NCI-H146 (cell line): Measurements from ENCODE around the gene PRPF31.
"Not testable (repeated sequence)": the region's sequence is repeated elsewhere in the genome, so short reads cannot be mapped to it uniquely, and the experiment has no call there.

Experiments
- DNase-seq: peaks from one replicate; lab custom pipeline; 2025; lab: John Stamatoyannopoulos, UW

Gene PRPF31

GRCh38 chr19:54162884-54163283 lies 47.3 kb downstream of the PRPF31 start:
- DNase-seq, result no peak

- DNase-seq, result peak; percentile 82
These were observed 49.0 kb downstream of the PRPF31 start for GRCh38 chr19:54164369-54165068.

DNA sequence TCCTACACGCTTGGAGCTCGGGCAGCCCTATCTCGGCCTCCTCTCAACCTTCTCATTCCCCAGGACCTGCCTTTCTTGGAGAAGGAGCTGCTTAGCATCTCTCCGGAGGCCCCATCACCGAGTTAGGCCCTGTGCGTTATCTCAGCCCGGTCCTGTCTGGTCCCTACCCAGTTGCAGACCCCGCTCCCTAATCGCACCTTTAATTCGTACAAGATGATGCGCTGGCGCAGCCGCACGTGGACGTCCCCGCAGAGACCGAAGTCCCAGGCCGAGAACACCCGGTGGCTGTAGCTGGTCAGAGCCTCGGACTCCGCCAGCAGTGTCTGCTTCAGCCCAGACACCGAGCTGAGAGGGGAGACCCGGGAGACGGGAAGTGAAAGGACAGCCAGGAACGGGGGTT lies 49.7 kb downstream of the PRPF31 start:
- no peak for DNase-seq

- peak; percentile 86 for DNase-seq
These were observed 52.8 kb downstream of the PRPF31 start for GRCh38 chr19:54168174-54168917.

DNA sequence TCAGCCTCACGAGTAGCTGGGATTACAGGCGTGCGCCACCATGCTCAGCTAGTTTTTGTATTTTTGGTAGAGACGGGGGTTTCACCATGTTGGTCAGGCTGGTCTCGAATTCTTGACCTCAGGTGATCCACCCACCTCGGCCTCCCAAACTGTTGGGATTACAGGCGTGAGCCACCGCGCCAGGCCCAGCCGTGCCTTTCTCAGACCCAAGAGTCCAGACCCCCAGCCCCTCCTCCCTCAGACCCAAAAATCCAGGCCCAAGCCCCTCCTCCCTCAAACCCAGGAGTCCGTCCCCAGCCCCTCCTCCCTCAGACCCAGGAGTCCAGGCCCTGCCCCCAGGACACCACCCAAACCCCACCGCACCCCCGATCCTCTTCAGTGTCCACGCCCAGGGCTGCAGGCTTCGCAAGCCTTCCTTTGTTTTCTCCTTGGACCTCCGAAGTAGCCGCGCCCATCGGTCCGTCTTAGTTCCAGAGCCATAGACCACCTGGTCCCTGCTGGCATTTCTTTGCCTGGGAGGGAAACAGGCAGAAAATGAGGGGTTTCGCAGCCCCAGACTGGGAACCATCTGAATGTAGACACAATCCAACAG lies 53.7 kb downstream of the PRPF31 start:
- no peak for DNase-seq

DNA sequence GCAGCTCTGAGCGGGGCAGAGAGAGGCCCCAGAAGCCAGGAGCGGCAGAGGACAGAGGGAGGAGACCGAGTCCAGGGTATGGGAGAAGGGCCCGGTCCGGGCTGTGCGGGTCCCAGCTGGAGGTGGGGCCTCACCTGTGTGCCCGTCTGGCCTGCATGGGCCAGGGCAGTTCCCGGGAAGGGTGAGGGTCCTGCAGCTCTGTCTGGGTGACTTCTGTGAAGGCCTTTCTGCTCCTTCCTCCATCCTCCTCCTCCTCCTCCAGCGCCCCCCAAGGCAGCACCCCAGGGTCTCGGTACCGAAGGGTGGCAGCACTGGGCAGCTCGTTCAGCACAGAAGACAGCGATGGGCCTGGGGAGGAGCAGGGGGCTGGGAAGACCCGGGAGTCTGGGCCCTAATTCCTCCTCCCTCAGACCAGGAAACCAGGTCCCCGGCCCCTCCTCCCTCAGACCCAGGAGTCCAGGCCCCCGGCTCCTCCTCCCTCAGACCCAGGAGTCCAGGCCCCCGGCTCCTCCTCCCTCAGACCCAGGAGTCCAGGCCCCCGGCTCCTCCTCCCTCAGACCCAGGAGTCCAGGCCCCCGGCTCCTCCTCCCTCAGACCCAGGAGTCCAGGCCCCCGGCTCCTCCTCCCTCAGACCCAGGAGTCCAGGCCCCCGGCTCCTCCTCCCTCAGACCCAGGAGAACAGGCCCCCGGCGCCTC lies 56.3 kb downstream of the PRPF31 start:
- DNase-seq, result not testable (repeated sequence)

- DNase-seq, result peak; percentile 94
These were observed 57.2 kb downstream of the PRPF31 start, which contains the start of gene TMC4 for GRCh38 chr19:54172471-54173358. Gene TMC4, minus strand, starts transcription at chr19:54173160. Its CDS starts 43 bp downstream, at chr19:54173117.

DNA sequence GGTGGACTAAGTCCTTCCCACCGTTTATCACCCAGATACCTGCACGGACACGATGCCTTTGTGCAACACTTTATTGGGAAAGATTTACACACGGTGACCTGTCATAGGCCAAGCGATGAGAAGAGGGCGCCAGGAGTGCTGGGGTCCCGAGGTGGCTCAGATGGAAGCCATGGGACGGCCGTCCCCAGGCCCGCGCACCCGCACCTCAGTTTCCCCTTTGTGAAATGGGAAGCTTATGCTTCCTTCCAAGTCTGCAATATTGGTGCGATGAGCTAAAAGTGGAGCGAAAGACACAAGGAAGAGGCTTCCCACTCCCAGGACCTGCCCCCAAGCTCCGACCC lies 57.8 kb downstream of the PRPF31 start:
- no peak for DNase-seq

- DNase-seq, result no peak
These were observed 58.6 kb downstream of the PRPF31 start for GRCh38 chr19:54173951-54174834.

DNA sequence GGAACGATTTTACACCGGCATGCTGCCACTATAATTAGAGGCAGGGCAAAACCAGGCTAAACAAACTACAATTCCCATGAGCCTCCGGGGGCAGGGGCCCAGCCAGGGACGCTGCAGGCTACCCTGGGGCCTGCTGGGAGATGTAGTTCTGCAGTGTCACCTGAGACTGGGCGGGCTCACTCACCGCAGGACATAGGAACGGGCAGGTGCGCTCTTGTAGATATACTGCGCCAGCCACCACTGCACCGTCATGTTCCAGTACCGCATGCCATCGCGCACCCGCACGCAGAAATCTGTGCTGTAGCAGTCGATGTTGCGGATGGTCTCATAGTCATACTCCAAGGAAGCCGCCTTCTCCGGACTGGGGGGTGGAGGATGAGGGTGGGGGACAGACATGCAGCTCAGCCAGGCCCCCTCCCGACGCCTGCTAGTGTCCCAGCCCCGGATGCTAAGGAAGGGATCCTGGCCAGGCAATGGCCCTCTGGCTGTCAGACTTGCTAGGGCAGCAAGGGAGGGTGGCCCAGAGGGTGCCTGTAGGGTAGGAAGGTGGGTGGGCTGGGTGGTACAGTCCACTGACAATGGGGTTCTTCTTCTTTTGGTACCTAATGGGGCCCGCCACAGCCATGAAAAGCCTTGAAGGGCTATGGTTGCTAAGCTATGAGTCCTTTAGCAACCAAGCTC lies 63.2 kb downstream of the PRPF31 start:
- DNase-seq, result peak; percentile 19

DNA sequence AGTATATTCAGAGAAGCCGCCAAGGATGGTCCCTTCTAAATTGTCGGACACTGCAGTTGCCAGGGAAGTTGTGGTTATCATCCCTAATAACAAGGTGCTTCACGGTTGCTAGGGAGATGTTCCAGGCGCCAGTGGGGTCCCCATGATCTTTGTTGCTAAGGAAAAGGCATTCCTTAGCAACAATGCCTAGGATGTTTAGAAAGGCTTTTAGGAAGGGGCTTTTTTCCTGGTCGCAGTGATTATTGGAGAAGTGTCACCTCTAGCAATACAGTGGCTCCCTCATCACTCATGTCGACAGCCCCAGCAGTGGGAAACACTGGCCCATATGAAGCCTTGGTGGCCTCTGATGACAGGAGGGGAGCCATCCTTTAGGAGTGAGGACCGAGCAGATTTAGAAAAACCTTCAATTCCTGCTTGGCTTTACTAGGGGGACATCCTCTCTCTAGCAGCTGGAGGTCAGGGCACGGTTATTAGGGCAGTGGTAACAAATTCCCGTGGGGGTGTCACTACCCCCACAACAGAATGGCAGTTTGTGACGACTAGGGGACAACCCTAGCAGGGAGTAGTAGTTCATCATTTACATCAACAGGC lies 63.8 kb downstream of the PRPF31 start:
- no peak for DNase-seq

DNA sequence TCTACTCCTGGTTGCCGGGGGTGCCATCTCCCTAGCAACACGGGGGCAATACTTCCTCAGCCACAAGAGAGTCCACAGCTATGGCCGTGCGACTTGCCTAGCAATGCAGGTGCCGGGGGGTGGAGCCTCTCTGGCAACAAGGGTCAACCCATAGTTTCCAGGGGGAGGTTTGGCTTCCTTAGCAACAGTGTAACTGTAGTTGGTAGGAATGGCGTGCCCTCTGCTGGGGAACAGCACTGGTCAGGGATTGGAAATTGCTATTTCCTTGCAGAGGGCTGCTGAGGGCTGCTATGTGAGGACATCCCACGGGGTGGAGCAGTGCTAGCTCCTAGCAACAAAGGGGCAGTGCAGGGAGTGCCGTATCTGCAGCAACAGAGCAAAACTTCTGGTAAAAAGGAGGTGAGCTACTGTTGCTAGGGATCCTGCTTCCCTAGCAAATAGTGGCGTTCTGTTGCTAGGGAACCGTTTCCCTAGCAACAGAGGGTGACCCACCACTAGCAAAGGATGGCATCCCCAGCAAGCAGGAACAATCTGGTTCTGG lies 64.4 kb downstream of the PRPF31 start:
- peak; percentile 82 for DNase-seq

DNA sequence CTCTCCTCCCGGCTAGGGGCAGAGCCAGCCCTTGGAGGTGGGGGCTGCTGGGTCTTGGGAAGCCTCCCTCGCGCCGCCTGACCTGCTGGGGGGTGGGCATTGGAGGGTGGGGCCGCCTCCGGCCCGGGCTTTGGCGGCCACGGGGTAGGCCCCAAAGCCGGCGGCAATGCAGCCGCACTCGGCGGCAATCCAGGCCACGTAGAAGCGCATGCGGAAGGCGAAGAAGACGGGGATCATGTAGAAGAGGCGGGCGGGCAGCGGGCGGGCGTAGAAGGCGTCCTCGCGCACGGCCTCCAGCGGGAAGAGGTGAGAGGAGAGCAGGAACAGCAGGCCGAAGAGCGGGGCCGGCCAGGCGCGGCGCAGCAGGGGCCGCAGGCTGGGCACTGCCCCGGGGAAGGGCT lies 65.1 kb downstream of the PRPF31 start:
- no peak for DNase-seq
